GF-D8 (cell line): ENCODE results near the gene SPATA22.
"Not testable (repeated sequence)": the region's sequence is repeated elsewhere in the genome, so short reads cannot be mapped to it uniquely, and the experiment has no call there.

Source experiments
- DNase-seq: peaks from one replicate; lab custom pipeline; 2025; lab: John Stamatoyannopoulos, UW

The SPATA22 gene

GRCh38 chr17:3471599-3471998 lies at the start of gene SPATA22:
Gene SPATA22 (minus strand): TSS chr17:3471819. CDS start chr17:3469325, 2,494 bp downstream.
- no peak for DNase-seq

GRCh38 chr17:3519472-3519871 lies 47.9 kb upstream of the SPATA22 start:
- not testable (repeated sequence) for DNase-seq

GRCh38 chr17:3514873-3515272 lies 43.3 kb upstream of the SPATA22 start:
- DNase-seq = no peak

- not testable (repeated sequence) for DNase-seq
Observed at GRCh38 chr17:3514167-3514566, 42.5 kb upstream of the SPATA22 start.

GRCh38 chr17:3513305-3514035 lies 41.9 kb upstream of the SPATA22 start:
- no peak for DNase-seq

GRCh38 chr17:3512505-3513171 lies 41.0 kb upstream of the SPATA22 start:
- no peak for DNase-seq

GRCh38 chr17:3511852-3512504 lies 40.4 kb upstream of the SPATA22 start:
- no peak for DNase-seq

GRCh38 chr17:3510090-3510489 lies 38.5 kb upstream of the SPATA22 start:
- no peak for DNase-seq

GRCh38 chr17:3507869-3508268 lies 36.2 kb upstream of the SPATA22 start:
- DNase-seq = no peak

- no peak for DNase-seq
Observed at GRCh38 chr17:3507071-3507470, 35.5 kb upstream of the SPATA22 start.

- no peak for DNase-seq
Observed at GRCh38 chr17:3506054-3506453, 34.4 kb upstream of the SPATA22 start.

GRCh38 chr17:3505008-3505407 lies 33.4 kb upstream of the SPATA22 start:
- no peak for DNase-seq

- DNase-seq = no peak
Observed at GRCh38 chr17:3503285-3503684, 31.7 kb upstream of the SPATA22 start.

GRCh38 chr17:3502466-3502865 lies 30.8 kb upstream of the SPATA22 start:
- no peak for DNase-seq

GRCh38 chr17:3501344-3501743 lies 29.7 kb upstream of the SPATA22 start:
- no peak for DNase-seq

GRCh38 chr17:3497101-3497500 lies 25.5 kb upstream of the SPATA22 start:
- no peak for DNase-seq

- no peak for DNase-seq
Observed at GRCh38 chr17:3485481-3486068, 14.0 kb upstream of the SPATA22 start.

GRCh38 chr17:3482852-3483251 lies 11.2 kb upstream of the SPATA22 start:
- DNase-seq = no peak

- DNase-seq = no peak
Observed at GRCh38 chr17:3479988-3480387, 8.4 kb upstream of the SPATA22 start.

- DNase-seq = no peak
Observed at GRCh38 chr17:3475812-3476610, 4.4 kb upstream of the SPATA22 start, which contains the start of gene ASPA. Gene ASPA (plus strand): TSS chr17:3475997. CDS start chr17:3476160, 163 bp downstream.

- no peak for DNase-seq
Observed at GRCh38 chr17:3475251-3475685, 3.6 kb upstream of the SPATA22 start.

- no peak for DNase-seq
Observed at GRCh38 chr17:3474212-3474611, 2.6 kb upstream of the SPATA22 start.
